Spleen (tissue), 11 donors: Measurements from ENCODE around the gene AQR. TPM values are rescaled to one million over a fixed set of nuclear protein-coding genes. Genes with fewer than 3 reads are reported as not detected.
"Not testable (repeated sequence)": the region's sequence is repeated elsewhere in the genome, so short reads cannot be mapped to it uniquely, and the experiment has no call there.

Source experiments
- DNase-seq: peaks from one replicate; pipeline ENCODE4 v3.0.0-alpha.2; 2020
- H3K27ac ChIP-seq, 8 donors: fragments of 200-600 bp; sonication (generic) in 7 of 8; 1 replicate in 4 of 8; 2 replicates in 4 of 8; pipeline versions ENCODE4 v1.5.0 to v1.8.0; 2016 to 2021; ENCODE audit warnings: inconsistent platforms in 4 of 8, mild to moderate bottlenecking in 4 of 8, moderate library complexity in 1 of 8
- H3K27me3 ChIP-seq, 7 donors: fragments of 200-600 bp; sonication (generic) in 6 of 7; replicated peaks in 1 of 7; 1 replicate in 4 of 7; 2 replicates in 3 of 7; pipeline versions ENCODE4 v1.5.0 to v1.8.0; 2016 to 2021; ENCODE audit warnings: inconsistent platforms in 3 of 7, mild to moderate bottlenecking in 1 of 7
- H3K36me3 ChIP-seq, 6 donors: fragments of 200-600 bp; sonication (generic) in 5 of 6; 1 replicate in 4 of 6; 2 replicates in 2 of 6; pipeline versions ENCODE4 v1.5.0 to v1.8.0; 2016 to 2021; ENCODE audit warnings: inconsistent platforms in 2 of 6
- H3K4me1 ChIP-seq, 6 donors: fragments of 200-600 bp; sonication (generic) in 5 of 6; 1 replicate in 3 of 6; 2 replicates in 3 of 6; pipeline versions ENCODE4 v1.5.0 to v1.8.0; 2016 to 2021; ENCODE audit warnings: inconsistent platforms in 3 of 6
- H3K4me3 ChIP-seq, 8 donors: fragments of 200-600 bp; sonication (generic) in 7 of 8; 1 replicate in 4 of 8; 2 replicates in 4 of 8; pipeline versions ENCODE4 v1.5.0 to v1.8.0; 2016 to 2021; ENCODE audit warnings: inconsistent platforms in 4 of 8, mild to moderate bottlenecking in 4 of 8, moderate library complexity in 2 of 8
- H3K9me3 ChIP-seq, 8 donors: fragments of 200-600 bp; sonication (generic) in 7 of 8; 1 replicate in 4 of 8; 2 replicates in 4 of 8; pipeline versions ENCODE4 v1.5.0 to v1.8.0; 2016 to 2021; ENCODE audit warnings: inconsistent platforms in 4 of 8
- POLR2A ChIP-seq, 3 donors: fragments of 450-650 bp; IDR thresholded peaks; one replicate each; pipeline ENCODE4 v1.5.1; 2017; ENCODE audit warnings: antibody characterized with exemption in 3 of 3, mild to moderate bottlenecking in 1 of 3
- POLR2AphosphoS5 ChIP-seq, 3 donors: sonication (generic); formaldehyde crosslinking; IDR thresholded peaks; one replicate each; pipeline ENCODE4 v1.5.1; 2017; ENCODE audit warnings: antibody characterized with exemption in 3 of 3
- WGBS, 5 donors: extraction: QIAGEN DNeasy Blood & Tissue Kit in 3 of 5; methylation state at CpG; one replicate each; pipeline versions ENCODE4 v1.1.5 to v1.1.7; 2013 to 2018; 5-methylcytosine and 5-hydroxymethylcytosine counted together
- intact Hi-C: fragments of 100-400 bp; cut with DNase I; formaldehyde crosslinking; loops from one replicate; pipeline ENCODE4 v1.15.0; 2023; ENCODE audit warnings: low total_unique reads
- polyA plus RNA-seq, 3 donors: library from polyadenylated mRNA; stranded (reverse); fragments of 200-250 nt; gene quantifications; one replicate each; pipeline ENCODE4 v1.2.1, GENCODE V29; 2013
- total RNA-seq, 7 donors: library from RNA; depleted of rRNA in 3 of 7; stranded (reverse); fragments of >200 nt in 3 of 7; fragmentation: NEBNext Ultra II Directional in 4 of 7; extraction: Animal tissue kit (Norgen Biotek cat#: 25700) in 4 of 7; gene quantifications; one replicate each; pipeline versions ENCODE4 v1.1.0 to v1.2.1, GENCODE V29; 2016 to 2021
- TF ChIP-seq, protein P1 (sequence below), 11 experiments: fragments of 200-600 bp in 7 of 11; fragments of 450-650 bp in 4 of 11; sonication (generic) in 4 of 11; IDR thresholded peaks in 8 of 11; conservative IDR thresholded peaks in 3 of 11; 1 replicate in 7 of 11; 2 replicates in 4 of 11; pipeline versions ENCODE4 v1.4.0 to v1.8.0; 2016 to 2021; ENCODE audit warnings: antibody characterized with exemption in 11 of 11, inconsistent platforms in 4 of 11, mild to moderate bottlenecking in 1 of 11
- donor health status: healthy with polysubstance abuse.
- donor health status: DM: no; HTN: no; CAD: no; lungs with moderate emphysema.
- donor health status: DM: no; HTN: no; CAD: no.
- donor health status: Bipolar disorder and iron deficiency.
- donor health status: healthy.
- donor health status: DM: no; HTN: no; CAD: no.
- donor health status: DM: yes; HTN: yes; CAD: no.

Gene AQR
- total and polyA plus RNA-seq, 10 donors = 10.0 to 38.2 (median 32.7) TPM

DNA sequence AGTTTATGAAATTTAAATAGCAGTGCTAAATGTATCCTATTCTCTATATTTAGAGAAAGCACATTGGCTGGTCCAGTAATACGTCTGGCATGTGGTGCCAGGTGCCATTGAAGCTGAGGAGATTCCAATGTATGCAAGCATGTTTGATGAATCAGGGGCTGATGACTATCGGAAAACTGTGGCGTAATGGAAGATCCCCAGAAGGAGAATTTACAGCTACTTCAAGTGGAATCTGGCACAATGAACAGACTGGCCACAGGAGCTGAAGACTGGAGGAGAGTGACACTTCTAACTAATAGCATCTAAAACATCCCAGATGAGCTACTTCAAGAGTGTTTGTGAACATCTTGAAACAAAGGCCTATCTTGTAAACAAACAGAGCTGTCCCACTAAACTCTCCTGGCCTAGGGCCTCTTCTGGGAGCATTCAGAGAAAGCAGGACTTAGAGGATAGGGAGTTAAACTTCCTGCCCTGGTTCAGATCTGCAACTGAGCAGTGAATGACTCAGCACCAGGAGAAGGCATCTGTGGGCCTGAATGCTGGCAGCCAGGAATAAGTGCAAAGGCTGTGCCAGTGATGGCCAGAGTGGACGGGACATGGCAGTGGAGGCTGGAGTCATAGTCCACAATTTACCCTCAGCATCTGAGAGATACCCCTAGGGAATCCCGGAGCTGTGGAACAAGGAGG, 159.0 kb downstream of the AQR start:
- DNase-seq = no peak
- intact Hi-C loops = no loop called here
- Histone ChIP-seq H3K36me3 (no peaks in the 10 kb centered on the region), H3K4me1 (no peaks in the 10 kb centered on the region), H3K27me3 (peaks cover 0 to 11% (median 0%) of the 10 kb centered on the region in 7 donors), H3K27ac (no peak overlapping the region), H3K9me3 (peaks cover 0 to 14% (median 0%) of the 10 kb centered on the region in 8 donors), H3K4me3 (no peak overlapping the region)
- 84 to 90% (median 89%) methylated on average over 5 of the region's 5 CpGs for WGBS, 5 donors
- TF ChIP-seq, protein P1, sequence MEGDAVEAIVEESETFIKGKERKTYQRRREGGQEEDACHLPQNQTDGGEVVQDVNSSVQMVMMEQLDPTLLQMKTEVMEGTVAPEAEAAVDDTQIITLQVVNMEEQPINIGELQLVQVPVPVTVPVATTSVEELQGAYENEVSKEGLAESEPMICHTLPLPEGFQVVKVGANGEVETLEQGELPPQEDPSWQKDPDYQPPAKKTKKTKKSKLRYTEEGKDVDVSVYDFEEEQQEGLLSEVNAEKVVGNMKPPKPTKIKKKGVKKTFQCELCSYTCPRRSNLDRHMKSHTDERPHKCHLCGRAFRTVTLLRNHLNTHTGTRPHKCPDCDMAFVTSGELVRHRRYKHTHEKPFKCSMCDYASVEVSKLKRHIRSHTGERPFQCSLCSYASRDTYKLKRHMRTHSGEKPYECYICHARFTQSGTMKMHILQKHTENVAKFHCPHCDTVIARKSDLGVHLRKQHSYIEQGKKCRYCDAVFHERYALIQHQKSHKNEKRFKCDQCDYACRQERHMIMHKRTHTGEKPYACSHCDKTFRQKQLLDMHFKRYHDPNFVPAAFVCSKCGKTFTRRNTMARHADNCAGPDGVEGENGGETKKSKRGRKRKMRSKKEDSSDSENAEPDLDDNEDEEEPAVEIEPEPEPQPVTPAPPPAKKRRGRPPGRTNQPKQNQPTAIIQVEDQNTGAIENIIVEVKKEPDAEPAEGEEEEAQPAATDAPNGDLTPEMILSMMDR (IDR thresholded peaks at IDR 0.05 in 8 of 11, conservative IDR thresholded peaks at IDR 0.05 in 3 of 11) = no peak
- TF ChIP-seq POLR2A (IDR thresholded peaks at IDR 0.05) (no peak), POLR2AphosphoS5 (IDR thresholded peaks at IDR 0.05) (no peak)

DNA sequence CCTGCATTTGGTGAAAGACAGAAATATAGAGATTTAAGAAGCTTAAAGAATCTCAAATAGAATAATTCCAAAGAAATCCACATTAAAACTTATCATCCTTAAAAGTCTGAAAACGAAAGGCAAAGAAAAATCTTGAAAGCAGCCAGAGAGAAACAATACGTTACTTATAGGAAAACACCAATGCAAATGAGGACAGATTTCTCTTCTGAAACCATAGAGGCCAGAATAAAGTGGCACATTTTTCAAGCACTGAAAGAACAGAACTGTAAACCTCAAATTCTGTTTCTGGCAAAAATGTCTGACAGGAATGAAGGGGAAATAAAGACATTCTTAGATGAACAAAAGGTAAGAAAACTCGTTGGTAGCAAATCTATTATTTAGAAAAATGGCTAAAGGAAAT, 160.4 kb downstream of the AQR start:
- WGBS, 5 donors = 68 to 80% (median 73%) methylated on average over 3 of the region's 3 CpGs
- Histone ChIP-seq H3K9me3 (peaks cover 0 to 14% (median 0%) of the 10 kb centered on the region in 8 donors), H3K4me1 (no peaks in the 10 kb centered on the region), H3K27ac (no peak overlapping the region), H3K36me3 (no peaks in the 10 kb centered on the region), H3K27me3 (peaks cover 0 to 6% (median 0%) of the 10 kb centered on the region in 7 donors), H3K4me3 (no peak overlapping the region)
- TF ChIP-seq, protein P1 (IDR thresholded peaks at IDR 0.05 in 8 of 11, conservative IDR thresholded peaks at IDR 0.05 in 3 of 11) = no peak
- TF ChIP-seq POLR2A (IDR thresholded peaks at IDR 0.05) = no peak
- no peak for TF ChIP-seq POLR2AphosphoS5 (IDR thresholded peaks at IDR 0.05)
- intact Hi-C loops = no loop called here
- no peak for DNase-seq

GRCh38 chr15:34808016-34808415, 161.5 kb downstream of the AQR start:
- 72 to 96% (median 90%) methylated on average over 3 of the region's 3 CpGs for WGBS, 5 donors
- intact Hi-C loops = no loop called here
- no peaks in the 10 kb centered on the region for H3K36me3 ChIP-seq

GRCh38 chr15:34807241-34807640, 162.3 kb downstream of the AQR start:
- WGBS, 5 donors = 79 to 88% (median 84%) methylated on average over 8 of the region's 8 CpGs
- H3K27me3 ChIP-seq, H3K36me3 ChIP-seq, DNase-seq, H3K4me3 ChIP-seq, intact Hi-C loops, H3K27ac ChIP-seq, H3K4me1 ChIP-seq: not testable (repeated sequence)
- peaks cover 0 to 14% (median 0%) of the 10 kb centered on the region in 8 donors for H3K9me3 ChIP-seq

More at GRCh38 chr15:34808016-34808415, 161.5 kb downstream of the AQR start:
- no peak for DNase-seq
- Histone ChIP-seq H3K9me3 (peaks cover 0 to 14% (median 0%) of the 10 kb centered on the region in 8 donors), H3K4me1 (no peaks in the 10 kb centered on the region), H3K27me3 (peaks cover 0 to 5% (median 0%) of the 10 kb centered on the region in 7 donors), H3K4me3 (no peak overlapping the region), H3K27ac (no peak overlapping the region)
- no peak for TF ChIP-seq POLR2AphosphoS5 (IDR thresholded peaks at IDR 0.05)
- TF ChIP-seq POLR2A (IDR thresholded peaks at IDR 0.05) = no peak
- TF ChIP-seq, protein P1 (IDR thresholded peaks at IDR 0.05 in 8 of 11, conservative IDR thresholded peaks at IDR 0.05 in 3 of 11) = no peak
